Measurements from ENCODE around the gene RAB18. TPM values are rescaled to one million over a fixed set of nuclear protein-coding genes. Genes with fewer than 3 reads are reported as not detected.

The RAB18 gene
- total and polyA plus RNA-seq, 2 experiments from 2014 or later: 35.5 to 77.2 TPM

DNA sequence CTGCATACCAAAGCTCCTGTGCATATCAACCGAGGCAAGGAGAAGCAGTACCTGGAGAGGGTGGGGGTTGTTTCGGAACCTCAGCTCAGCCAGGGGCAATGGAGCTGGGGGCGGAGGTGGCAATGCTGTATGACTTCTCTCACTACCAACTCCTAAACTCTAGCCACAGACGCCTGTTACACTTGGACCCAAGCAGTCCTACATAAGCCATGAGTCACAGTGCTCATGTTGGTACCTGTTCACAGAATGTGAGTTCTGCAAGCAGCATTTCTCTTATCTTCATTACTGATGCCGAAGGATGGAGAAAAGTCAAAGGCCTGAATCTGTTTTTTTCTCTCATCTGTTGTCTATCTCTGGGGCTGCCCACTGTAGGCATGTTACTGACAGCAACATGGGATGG, 3.2 kb upstream of the RAB18 start:
- Histone ChIP-seq H3F3A (replicated peaks; ENCODE audit: low read depth) (no peaks in the 10 kb centered on the region), H3K79me2 (replicated peaks; ENCODE audit: insufficient read depth) (peaks cover 13% of the 10 kb centered on the region), H2AFZ (no peak overlapping the region), H3K27me3 (ENCODE audit: insufficient read depth) (no peaks in the 10 kb centered on the region), H3K4me2 (no peak overlapping the region), H3K27ac (ENCODE audit: low read depth) (no peak overlapping the region), H3K4me1 (ENCODE audit: insufficient read depth) (peaks cover 3% of the 10 kb centered on the region), H3K4me3 (no peak overlapping the region), H3K36me3 (ENCODE audit: insufficient read depth) (no peaks in the 10 kb centered on the region), H4K20me1 (replicated peaks; ENCODE audit: insufficient read depth) (no peaks in the 10 kb centered on the region), H3K9me2 (ENCODE audit: insufficient read depth) (no peaks in the 10 kb centered on the region; the same call in 1 of the 2 replicates)
- peaks cover 10% of the 10 kb centered on the region for H3K27me3 Mint-ChIP-seq (ENCODE audit: insufficient read depth, low read depth, poor library complexity)
- TF ChIP-seq EZH2phosphoT487 (IDR thresholded peaks at IDR 0.05; ENCODE audit: unreplicated experiment) (no peak), ZNF114 (CRISPR knock-in tag; IDR thresholded peaks at IDR 0.05) (no peak), STAT1 (IDR thresholded peaks at IDR 0.05; ENCODE audit: unreplicated experiment) (no peak), ZNF331 (CRISPR knock-in tag; IDR thresholded peaks at IDR 0.05; ENCODE audit: low read depth) (no peak), CREB1 (CRISPR knock-in tag; IDR thresholded peaks at IDR 0.05; ENCODE audit: low read depth) (no peak), EZH2 (IDR thresholded peaks at IDR 0.05; ENCODE audit: low read depth, unreplicated experiment) (no peak), NANOG (IDR thresholded peaks at IDR 0.05; ENCODE audit: borderline replicate concordance) (no peak), POLR2AphosphoS5 (IDR thresholded peaks at IDR 0.05; ENCODE audit: low read depth) (no peak), JUNB (IDR thresholded peaks at IDR 0.05; ENCODE audit: unreplicated experiment) (no peak)
- TF ChIP-seq, protein P1, sequence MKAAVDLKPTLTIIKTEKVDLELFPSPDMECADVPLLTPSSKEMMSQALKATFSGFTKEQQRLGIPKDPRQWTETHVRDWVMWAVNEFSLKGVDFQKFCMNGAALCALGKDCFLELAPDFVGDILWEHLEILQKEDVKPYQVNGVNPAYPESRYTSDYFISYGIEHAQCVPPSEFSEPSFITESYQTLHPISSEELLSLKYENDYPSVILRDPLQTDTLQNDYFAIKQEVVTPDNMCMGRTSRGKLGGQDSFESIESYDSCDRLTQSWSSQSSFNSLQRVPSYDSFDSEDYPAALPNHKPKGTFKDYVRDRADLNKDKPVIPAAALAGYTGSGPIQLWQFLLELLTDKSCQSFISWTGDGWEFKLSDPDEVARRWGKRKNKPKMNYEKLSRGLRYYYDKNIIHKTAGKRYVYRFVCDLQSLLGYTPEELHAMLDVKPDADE (IDR thresholded peaks at IDR 0.05): no peak
- TF ChIP-seq, protein P2, sequence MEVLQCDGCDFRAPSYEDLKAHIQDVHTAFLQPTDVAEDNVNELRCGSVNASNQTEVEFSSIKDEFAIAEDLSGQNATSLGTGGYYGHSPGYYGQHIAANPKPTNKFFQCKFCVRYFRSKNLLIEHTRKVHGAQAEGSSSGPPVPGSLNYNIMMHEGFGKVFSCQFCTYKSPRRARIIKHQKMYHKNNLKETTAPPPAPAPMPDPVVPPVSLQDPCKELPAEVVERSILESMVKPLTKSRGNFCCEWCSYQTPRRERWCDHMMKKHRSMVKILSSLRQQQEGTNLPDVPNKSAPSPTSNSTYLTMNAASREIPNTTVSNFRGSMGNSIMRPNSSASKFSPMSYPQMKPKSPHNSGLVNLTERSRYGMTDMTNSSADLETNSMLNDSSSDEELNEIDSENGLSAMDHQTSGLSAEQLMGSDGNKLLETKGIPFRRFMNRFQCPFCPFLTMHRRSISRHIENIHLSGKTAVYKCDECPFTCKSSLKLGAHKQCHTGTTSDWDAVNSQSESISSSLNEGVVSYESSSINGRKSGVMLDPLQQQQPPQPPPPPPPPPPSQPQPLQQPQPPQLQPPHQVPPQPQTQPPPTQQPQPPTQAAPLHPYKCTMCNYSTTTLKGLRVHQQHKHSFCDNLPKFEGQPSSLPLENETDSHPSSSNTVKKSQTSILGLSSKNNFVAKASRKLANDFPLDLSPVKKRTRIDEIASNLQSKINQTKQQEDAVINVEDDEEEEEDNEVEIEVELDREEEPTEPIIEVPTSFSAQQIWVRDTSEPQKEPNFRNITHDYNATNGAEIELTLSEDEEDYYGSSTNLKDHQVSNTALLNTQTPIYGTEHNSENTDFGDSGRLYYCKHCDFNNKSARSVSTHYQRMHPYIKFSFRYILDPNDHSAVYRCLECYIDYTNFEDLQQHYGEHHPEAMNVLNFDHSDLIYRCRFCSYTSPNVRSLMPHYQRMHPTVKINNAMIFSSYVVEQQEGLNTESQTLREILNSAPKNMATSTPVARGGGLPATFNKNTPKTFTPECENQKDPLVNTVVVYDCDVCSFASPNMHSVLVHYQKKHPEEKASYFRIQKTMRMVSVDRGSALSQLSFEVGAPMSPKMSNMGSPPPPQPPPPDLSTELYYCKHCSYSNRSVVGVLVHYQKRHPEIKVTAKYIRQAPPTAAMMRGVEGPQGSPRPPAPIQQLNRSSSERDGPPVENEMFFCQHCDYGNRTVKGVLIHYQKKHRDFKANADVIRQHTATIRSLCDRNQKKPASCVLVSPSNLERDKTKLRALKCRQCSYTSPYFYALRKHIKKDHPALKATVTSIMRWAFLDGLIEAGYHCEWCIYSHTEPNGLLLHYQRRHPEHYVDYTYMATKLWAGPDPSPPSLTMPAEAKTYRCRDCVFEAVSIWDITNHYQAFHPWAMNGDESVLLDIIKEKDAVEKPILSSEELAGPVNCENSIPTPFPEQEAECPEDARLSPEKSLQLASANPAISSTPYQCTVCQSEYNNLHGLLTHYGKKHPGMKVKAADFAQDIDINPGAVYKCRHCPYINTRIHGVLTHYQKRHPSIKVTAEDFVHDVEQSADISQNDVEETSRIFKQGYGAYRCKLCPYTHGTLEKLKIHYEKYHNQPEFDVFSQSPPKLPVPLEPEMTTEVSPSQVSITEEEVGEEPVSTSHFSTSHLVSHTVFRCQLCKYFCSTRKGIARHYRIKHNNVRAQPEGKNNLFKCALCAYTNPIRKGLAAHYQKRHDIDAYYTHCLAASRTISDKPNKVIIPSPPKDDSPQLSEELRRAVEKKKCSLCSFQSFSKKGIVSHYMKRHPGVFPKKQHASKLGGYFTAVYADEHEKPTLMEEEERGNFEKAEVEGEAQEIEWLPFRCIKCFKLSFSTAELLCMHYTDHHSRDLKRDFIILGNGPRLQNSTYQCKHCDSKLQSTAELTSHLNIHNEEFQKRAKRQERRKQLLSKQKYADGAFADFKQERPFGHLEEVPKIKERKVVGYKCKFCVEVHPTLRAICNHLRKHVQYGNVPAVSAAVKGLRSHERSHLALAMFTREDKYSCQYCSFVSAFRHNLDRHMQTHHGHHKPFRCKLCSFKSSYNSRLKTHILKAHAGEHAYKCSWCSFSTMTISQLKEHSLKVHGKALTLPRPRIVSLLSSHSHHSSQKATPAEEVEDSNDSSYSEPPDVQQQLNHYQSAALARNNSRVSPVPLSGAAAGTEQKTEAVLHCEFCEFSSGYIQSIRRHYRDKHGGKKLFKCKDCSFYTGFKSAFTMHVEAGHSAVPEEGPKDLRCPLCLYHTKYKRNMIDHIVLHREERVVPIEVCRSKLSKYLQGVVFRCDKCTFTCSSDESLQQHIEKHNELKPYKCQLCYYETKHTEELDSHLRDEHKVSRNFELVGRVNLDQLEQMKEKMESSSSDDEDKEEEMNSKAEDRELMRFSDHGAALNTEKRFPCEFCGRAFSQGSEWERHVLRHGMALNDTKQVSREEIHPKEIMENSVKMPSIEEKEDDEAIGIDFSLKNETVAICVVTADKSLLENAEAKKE (CRISPR knock-in tag; IDR thresholded peaks at IDR 0.05): no peak
- TF ChIP-seq, protein P3, sequence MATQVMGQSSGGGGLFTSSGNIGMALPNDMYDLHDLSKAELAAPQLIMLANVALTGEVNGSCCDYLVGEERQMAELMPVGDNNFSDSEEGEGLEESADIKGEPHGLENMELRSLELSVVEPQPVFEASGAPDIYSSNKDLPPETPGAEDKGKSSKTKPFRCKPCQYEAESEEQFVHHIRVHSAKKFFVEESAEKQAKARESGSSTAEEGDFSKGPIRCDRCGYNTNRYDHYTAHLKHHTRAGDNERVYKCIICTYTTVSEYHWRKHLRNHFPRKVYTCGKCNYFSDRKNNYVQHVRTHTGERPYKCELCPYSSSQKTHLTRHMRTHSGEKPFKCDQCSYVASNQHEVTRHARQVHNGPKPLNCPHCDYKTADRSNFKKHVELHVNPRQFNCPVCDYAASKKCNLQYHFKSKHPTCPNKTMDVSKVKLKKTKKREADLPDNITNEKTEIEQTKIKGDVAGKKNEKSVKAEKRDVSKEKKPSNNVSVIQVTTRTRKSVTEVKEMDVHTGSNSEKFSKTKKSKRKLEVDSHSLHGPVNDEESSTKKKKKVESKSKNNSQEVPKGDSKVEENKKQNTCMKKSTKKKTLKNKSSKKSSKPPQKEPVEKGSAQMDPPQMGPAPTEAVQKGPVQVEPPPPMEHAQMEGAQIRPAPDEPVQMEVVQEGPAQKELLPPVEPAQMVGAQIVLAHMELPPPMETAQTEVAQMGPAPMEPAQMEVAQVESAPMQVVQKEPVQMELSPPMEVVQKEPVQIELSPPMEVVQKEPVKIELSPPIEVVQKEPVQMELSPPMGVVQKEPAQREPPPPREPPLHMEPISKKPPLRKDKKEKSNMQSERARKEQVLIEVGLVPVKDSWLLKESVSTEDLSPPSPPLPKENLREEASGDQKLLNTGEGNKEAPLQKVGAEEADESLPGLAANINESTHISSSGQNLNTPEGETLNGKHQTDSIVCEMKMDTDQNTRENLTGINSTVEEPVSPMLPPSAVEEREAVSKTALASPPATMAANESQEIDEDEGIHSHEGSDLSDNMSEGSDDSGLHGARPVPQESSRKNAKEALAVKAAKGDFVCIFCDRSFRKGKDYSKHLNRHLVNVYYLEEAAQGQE (IDR thresholded peaks at IDR 0.05; ENCODE audit: unreplicated experiment): no peak
- TF ChIP-seq, protein P4, sequence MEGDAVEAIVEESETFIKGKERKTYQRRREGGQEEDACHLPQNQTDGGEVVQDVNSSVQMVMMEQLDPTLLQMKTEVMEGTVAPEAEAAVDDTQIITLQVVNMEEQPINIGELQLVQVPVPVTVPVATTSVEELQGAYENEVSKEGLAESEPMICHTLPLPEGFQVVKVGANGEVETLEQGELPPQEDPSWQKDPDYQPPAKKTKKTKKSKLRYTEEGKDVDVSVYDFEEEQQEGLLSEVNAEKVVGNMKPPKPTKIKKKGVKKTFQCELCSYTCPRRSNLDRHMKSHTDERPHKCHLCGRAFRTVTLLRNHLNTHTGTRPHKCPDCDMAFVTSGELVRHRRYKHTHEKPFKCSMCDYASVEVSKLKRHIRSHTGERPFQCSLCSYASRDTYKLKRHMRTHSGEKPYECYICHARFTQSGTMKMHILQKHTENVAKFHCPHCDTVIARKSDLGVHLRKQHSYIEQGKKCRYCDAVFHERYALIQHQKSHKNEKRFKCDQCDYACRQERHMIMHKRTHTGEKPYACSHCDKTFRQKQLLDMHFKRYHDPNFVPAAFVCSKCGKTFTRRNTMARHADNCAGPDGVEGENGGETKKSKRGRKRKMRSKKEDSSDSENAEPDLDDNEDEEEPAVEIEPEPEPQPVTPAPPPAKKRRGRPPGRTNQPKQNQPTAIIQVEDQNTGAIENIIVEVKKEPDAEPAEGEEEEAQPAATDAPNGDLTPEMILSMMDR (conservative IDR thresholded peaks at IDR 0.05; ENCODE audit: low read depth in 2 of 2): no peak
- DNase-seq (ENCODE audit: low spot score) (no peak), ATAC-seq (no peak)
- H3K27ac Mint-ChIP-seq: no peak overlapping the region
- no peaks in the 10 kb centered on the region; the same call in 2 of the 3 replicates for H3K9me3 Mint-ChIP-seq
- peaks cover 9% of the 10 kb centered on the region for H3K4me1 Mint-ChIP-seq
- no peaks in the 10 kb centered on the region for H3K36me3 Mint-ChIP-seq (ENCODE audit: low read depth)
- no peak overlapping the region for H3K4me3 Mint-ChIP-seq
